Breast epithelium (tissue), 4 donors: ENCODE results near the gene SNAPC2. TPM values are rescaled to one million over a fixed set of nuclear protein-coding genes. Genes with fewer than 3 reads are reported as not detected.

Experiments used
- DNase-seq, 2 donors: peaks; one replicate each; pipeline ENCODE4 v3.0.0-alpha.2; 2019; ENCODE audit warnings: low spot score in 2 of 2
- H3K27ac ChIP-seq, 2 donors: fragments of 200-600 bp; sonication (generic) in 1 of 2; one replicate each; pipeline ENCODE4 v1.5.1; 2016 to 2019; ENCODE audit warnings: mild to moderate bottlenecking in 1 of 2
- H3K27me3 ChIP-seq, 2 donors: fragments of 200-600 bp; sonication (generic) in 1 of 2; one replicate each; pipeline versions ENCODE4 v1.5.1 to v1.6.0; 2017 to 2019; ENCODE audit warnings: control low read depth in 1 of 2, mild to moderate bottlenecking in 1 of 2
- H3K36me3 ChIP-seq: fragments of 200-600 bp; one replicate; pipeline ENCODE4 v1.5.1; 2019
- H3K4me1 ChIP-seq, 2 donors: fragments of 200-600 bp; sonication (generic); one replicate each; pipeline ENCODE4 v1.5.1; 2016 to 2019; ENCODE audit warnings: control low read depth in 1 of 2
- H3K4me3 ChIP-seq, 3 donors: fragments of 200-600 bp; sonication (generic); 1 replicate in 2 of 3; 2 replicates in 1 of 3; pipeline ENCODE4 v1.5.1; 2016 to 2019; ENCODE audit warnings: mild to moderate bottlenecking in 3 of 3, moderate library complexity in 2 of 3
- H3K9me3 ChIP-seq, 2 donors: fragments of 200-600 bp; sonication (generic) in 1 of 2; one replicate each; pipeline ENCODE4 v1.5.1; 2016 to 2019; ENCODE audit warnings: control low read depth in 1 of 2
- POLR2A ChIP-seq: fragments of 450-650 bp; IDR thresholded peaks from one replicate; pipeline ENCODE4 v1.6.1; 2016; ENCODE audit warnings: antibody characterized with exemption, mild to moderate bottlenecking, moderate library complexity
- POLR2AphosphoS5 ChIP-seq, 3 donors: sonication (generic); formaldehyde crosslinking; IDR thresholded peaks; one replicate each; pipeline ENCODE4 v1.6.1; 2017; ENCODE audit warnings: antibody characterized with exemption in 3 of 3
- intact Hi-C: fragments of 100-400 bp; cut with DNase I; formaldehyde crosslinking; loops from one replicate; pipeline ENCODE4 v1.15.1; 2023; ENCODE audit warnings: low total_unique reads
- total RNA-seq, 3 donors: library from RNA; depleted of rRNA; stranded (reverse); fragments of >200 nt; gene quantifications; one replicate each; pipeline ENCODE4 v1.1.0, GENCODE V29; 2016
- TF ChIP-seq, protein P1 (sequence below), 3 donors: fragments of 450-650 bp; IDR thresholded peaks; one replicate each; pipeline ENCODE4 v1.5.1; 2016 to 2017; ENCODE audit warnings: antibody characterized with exemption in 3 of 3, mild to moderate bottlenecking in 3 of 3, moderate library complexity in 3 of 3

SNAPC2 gene, protein sequence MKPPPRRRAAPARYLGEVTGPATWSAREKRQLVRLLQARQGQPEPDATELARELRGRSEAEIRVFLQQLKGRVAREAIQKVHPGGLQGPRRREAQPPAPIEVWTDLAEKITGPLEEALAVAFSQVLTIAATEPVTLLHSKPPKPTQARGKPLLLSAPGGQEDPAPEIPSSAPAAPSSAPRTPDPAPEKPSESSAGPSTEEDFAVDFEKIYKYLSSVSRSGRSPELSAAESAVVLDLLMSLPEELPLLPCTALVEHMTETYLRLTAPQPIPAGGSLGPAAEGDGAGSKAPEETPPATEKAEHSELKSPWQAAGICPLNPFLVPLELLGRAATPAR
- total RNA-seq = 10 to 100 TPM; 13.8 to 14.8 (median 13.8) TPM

GRCh38 chr19:7919610-7920518, at the start of gene SNAPC2:
Gene SNAPC2 (plus strand): TSS chr19:7920338. CDS start chr19:7920367, 29 bp downstream.
- peak within 1 kb of the TSS; percentile 58 to 87 (median 67) for H3K4me3 ChIP-seq
- H3K36me3 ChIP-seq = no peaks in the 10 kb centered on the region
- peak; percentile 95 to 96 for DNase-seq
- intact Hi-C loops = no loop called here
- peak within 1 kb of the TSS; percentile 90 to 93 for H3K27ac ChIP-seq
- H3K9me3 ChIP-seq = no peaks in the 10 kb centered on the region
- H3K27me3 ChIP-seq = peaks cover 10 to 40% of the 10 kb centered on the region in 2 donors
- H3K4me1 ChIP-seq = peaks cover 14 to 36% of the 10 kb centered on the region in 2 donors
- TF ChIP-seq POLR2A (no peak), POLR2AphosphoS5 (IDR thresholded peaks at IDR 0.05) (peak; percentile 78 to 87 (median 81))
- TF ChIP-seq, protein P1, sequence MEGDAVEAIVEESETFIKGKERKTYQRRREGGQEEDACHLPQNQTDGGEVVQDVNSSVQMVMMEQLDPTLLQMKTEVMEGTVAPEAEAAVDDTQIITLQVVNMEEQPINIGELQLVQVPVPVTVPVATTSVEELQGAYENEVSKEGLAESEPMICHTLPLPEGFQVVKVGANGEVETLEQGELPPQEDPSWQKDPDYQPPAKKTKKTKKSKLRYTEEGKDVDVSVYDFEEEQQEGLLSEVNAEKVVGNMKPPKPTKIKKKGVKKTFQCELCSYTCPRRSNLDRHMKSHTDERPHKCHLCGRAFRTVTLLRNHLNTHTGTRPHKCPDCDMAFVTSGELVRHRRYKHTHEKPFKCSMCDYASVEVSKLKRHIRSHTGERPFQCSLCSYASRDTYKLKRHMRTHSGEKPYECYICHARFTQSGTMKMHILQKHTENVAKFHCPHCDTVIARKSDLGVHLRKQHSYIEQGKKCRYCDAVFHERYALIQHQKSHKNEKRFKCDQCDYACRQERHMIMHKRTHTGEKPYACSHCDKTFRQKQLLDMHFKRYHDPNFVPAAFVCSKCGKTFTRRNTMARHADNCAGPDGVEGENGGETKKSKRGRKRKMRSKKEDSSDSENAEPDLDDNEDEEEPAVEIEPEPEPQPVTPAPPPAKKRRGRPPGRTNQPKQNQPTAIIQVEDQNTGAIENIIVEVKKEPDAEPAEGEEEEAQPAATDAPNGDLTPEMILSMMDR (IDR thresholded peaks at IDR 0.05) = peak in 1 of 3 donors; percentile 18

DNA sequence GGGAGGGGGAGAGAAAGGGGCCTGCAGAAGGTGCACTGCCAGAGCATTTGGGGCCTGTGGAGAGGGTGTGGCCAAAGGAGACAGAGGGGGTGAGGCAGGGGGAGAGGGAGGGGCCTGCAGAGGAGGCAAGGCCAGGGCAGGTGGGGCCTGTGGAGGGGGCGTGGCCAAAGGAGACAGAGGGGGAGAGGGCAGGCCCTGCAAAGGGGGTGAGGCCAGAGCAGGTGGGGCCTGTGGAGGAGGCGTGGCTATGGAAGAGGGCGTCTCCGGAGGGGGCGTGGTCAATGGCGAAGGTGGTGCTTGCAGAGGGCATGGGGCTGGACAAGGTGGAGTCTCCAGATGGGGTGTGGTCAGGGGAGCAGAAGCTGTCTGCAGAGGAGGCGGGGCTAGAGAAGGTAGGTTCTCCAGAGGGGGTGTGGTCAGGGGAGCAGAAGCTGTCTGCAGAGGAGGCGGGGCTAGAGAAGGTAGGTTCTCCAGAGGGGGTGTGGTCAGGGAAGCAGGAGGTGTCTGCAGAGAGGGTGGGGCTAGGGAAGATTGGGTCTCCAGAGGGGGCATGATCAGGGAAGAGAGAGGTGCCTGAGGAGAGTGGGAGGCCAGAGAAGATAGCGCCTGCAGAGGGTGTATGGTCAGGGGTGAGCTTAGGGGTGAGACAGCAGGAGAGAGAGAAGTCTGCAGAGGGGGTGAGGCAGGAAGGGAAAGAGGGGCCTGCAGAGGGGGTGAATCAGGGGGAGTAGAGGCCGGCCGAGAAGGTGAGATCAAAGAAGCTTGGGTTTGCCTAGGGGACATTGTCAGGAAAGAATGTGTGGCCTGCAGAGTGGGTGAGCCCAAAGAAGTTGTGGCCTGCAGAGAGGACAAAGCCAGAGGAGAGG, 49.3 kb upstream of the SNAPC2 start:
- Histone ChIP-seq H3K9me3 (no peaks in the 10 kb centered on the region), H3K4me3 (peak overlapping the region in 2 of 3 donors; percentile 36 to 54), H3K36me3 (no peaks in the 10 kb centered on the region), H3K27ac (no peak overlapping the region), H3K27me3 (peaks cover 5 to 20% of the 10 kb centered on the region in 2 donors), H3K4me1 (peaks cover 0 to 8% of the 10 kb centered on the region in 2 donors)
- peak in 1 of 2 donors; percentile 84 for DNase-seq
- intact Hi-C loops = no loop called here
- TF ChIP-seq POLR2AphosphoS5 (IDR thresholded peaks at IDR 0.05) (no peak), POLR2A (no peak)
- TF ChIP-seq, protein P1 (IDR thresholded peaks at IDR 0.05) = no peak

DNA sequence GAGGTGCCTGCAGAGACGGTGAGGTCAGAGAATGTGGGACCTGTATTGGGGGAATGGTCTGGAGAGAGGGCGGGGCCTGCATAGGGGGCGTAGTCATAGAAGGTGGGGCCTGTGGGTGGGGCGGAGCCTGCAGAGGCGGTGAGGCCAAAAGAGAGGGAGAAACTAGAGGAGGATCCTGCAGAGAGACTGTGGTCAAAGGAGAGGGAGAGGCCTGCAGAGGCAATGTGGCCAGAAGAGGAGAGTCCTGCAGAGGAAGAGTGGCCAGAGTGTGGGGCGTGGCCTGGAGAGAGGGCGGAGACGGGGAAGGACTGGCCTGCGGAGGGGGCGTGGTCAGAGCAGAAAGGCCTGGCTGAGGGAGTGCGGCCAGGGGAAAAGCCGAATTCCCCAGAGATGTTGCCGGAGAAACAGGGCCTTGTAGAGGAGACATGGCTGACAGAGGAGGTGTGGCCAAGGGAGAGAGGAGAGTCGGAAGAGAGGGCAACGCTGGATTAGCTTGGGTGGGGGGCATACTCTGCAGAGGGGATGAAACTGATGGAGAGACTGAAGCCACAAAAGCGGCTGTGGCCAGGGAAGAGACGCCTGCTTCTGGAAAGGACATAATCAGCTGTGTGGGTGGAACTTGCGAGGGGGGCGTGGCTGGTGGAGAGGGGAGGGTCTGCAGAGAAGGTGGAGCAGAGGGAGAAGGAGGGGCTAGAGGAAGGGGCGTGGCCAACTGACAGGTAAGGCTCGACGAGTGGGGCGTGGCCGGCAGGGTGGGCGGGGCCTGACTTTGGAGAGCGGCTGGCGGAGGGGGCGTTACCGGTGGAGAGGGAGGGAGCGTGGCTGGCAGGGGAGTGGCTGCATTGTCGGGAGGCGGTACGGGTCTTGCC, 48.5 kb upstream of the SNAPC2 start:
- peak overlapping the region; percentile 28 to 52 for H3K27ac ChIP-seq
- intact Hi-C loops = no loop called here
- DNase-seq = peak; percentile 93 to 97
- peak overlapping the region in 2 of 3 donors; percentile 36 to 54 for H3K4me3 ChIP-seq
- no peak for TF ChIP-seq POLR2A
- TF ChIP-seq POLR2AphosphoS5 (IDR thresholded peaks at IDR 0.05) = no peak
- TF ChIP-seq, protein P1 (IDR thresholded peaks at IDR 0.05) = no peak
- no peaks in the 10 kb centered on the region for H3K9me3 ChIP-seq
- no peaks in the 10 kb centered on the region for H3K36me3 ChIP-seq
- peaks cover 5 to 20% of the 10 kb centered on the region in 2 donors for H3K27me3 ChIP-seq
- peaks cover 0 to 8% of the 10 kb centered on the region in 2 donors for H3K4me1 ChIP-seq
